Chondrocyte (in vitro differentiated cells): ENCODE results near the gene PHACTR1. TPM values are rescaled to one million over a fixed set of nuclear protein-coding genes. Genes with fewer than 3 reads are reported as not detected.

ENCODE experiments used
- DNase-seq: peaks from one replicate; pipeline ENCODE4 v3.0.0; 2021; ENCODE audit warnings: mixed read lengths, low spot score
- H3K27ac Mint-ChIP-seq: one replicate; pipeline ENCODE4 v1.8.0; 2021; ENCODE audit warnings: mild to moderate bottlenecking, moderate library complexity, mixed read lengths; ENCODE audit not compliant: unreplicated experiment
- H3K27me3 Mint-ChIP-seq: 2 replicates; pipeline ENCODE4 v1.8.0; 2021; ENCODE audit warnings: low read depth, mixed read lengths
- H3K36me3 Mint-ChIP-seq: 2 replicates; pipeline ENCODE4 v1.8.0; 2021; ENCODE audit warnings: low read depth, mixed read lengths
- H3K4me1 Mint-ChIP-seq: 2 replicates; pipeline ENCODE4 v1.8.0; 2021; ENCODE audit warnings: low read depth, mild to moderate bottlenecking, mixed read lengths
- H3K4me3 Mint-ChIP-seq: one replicate; pipeline ENCODE4 v1.8.0; 2021; ENCODE audit warnings: mild to moderate bottlenecking, moderate library complexity, mixed read lengths; ENCODE audit not compliant: unreplicated experiment
- H3K9me3 Mint-ChIP-seq: 2 replicates; pipeline ENCODE4 v1.8.0; 2021; ENCODE audit warnings: low read depth, mixed read lengths
- CTCF ChIP-seq: fragments of 200-600 bp; sonication (generic); IDR thresholded peaks from 2 replicates; pipeline ENCODE4 v1.5.0; 2021; ENCODE audit warnings: antibody characterized with exemption, mild to moderate bottlenecking, moderate library complexity
- total RNA-seq: library from RNA; stranded (reverse); gene quantifications from 3 replicates; pipeline ENCODE4 v1.2.1, GENCODE V29; 2021

Gene PHACTR1
- total RNA-seq, 1 donor from 2014 or later: 2.1 TPM

DNA sequence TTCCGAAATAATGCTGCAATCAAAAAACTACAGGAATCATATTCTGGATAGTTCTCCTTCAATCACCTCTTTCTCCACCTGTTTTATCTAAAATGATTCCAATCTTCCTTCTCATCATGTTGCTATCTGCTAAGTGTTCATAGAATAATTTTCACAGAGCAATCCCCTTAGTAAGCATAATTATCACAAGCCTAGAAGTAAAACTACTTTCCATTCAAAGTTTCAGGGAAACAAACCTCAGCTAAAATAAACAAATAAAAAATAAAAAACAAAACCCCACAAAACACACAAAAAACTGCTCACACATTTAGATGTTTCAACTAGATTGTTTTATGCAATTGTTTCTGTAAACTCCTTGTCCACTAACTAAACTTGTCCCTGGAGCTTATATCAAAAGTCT, 291.2 kb downstream of the PHACTR1 start:
- Mint-ChIP-seq H3K9me3 (no peaks in the 10 kb centered on the region), H3K27ac (no peak overlapping the region), H3K4me1 (peaks cover under 1% of the 10 kb centered on the region), H3K27me3 (peaks cover 41% of the 10 kb centered on the region), H3K36me3 (no peaks in the 10 kb centered on the region), H3K4me3 (no peak overlapping the region)
- TF ChIP-seq CTCF: no peak
- DNase-seq: no peak

DNA sequence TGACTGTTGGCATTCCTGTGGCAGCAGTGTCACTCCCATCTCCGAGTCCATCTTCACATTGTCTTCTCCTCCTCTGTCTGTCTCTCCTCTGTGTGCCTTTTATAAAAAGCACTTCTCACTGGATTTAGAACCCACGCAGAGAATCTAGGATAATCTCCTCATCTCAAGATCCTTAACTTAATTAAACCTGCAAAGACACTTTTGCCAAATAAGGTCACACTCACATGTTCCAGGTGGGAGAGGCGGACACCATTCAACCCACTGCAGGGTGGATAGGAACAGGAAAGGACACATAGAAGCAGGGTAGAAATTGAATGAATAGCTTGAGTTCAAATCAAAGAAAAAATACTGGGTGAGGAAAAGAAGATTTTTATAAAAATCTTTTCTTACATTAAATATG, 292.5 kb downstream of the PHACTR1 start:
- Mint-ChIP-seq H3K9me3 (no peaks in the 10 kb centered on the region), H3K4me3 (no peak overlapping the region), H3K36me3 (no peaks in the 10 kb centered on the region), H3K27ac (no peak overlapping the region), H3K4me1 (peaks cover 8% of the 10 kb centered on the region), H3K27me3 (peaks cover 49% of the 10 kb centered on the region)
- no peak for TF ChIP-seq CTCF
- no peak for DNase-seq

DNA sequence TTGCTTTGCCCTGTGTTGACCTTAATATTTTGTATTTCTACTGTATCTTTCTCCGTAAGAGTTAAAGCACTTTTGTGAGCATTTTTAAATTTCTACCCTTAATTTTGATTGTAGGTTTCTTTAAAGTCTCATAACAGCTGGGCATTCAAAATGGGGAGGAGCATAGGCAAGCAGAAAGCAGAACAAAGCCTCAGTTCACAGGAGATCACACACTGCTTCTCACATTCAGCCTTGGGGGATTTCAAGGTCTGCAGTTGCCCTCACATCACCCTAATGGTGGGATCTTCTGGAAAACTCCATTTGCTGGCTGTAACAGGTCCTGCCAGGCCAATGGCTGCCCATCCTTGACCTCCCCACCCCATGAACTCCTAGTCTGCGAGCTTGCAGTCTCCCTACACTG, 292.9 kb downstream of the PHACTR1 start:
- Mint-ChIP-seq H3K36me3 (no peaks in the 10 kb centered on the region), H3K9me3 (no peaks in the 10 kb centered on the region), H3K4me1 (peaks cover 11% of the 10 kb centered on the region), H3K27me3 (peaks cover 50% of the 10 kb centered on the region), H3K27ac (no peak overlapping the region), H3K4me3 (no peak overlapping the region)
- no peak for DNase-seq
- TF ChIP-seq CTCF: no peak

GRCh38 chr6:13011612-13012146, 295.1 kb downstream of the PHACTR1 start:
- Mint-ChIP-seq H3K9me3 (no peaks in the 10 kb centered on the region), H3K27me3 (peaks cover 69% of the 10 kb centered on the region), H3K36me3 (no peaks in the 10 kb centered on the region), H3K4me3 (no peak overlapping the region), H3K27ac (no peak overlapping the region), H3K4me1 (peaks cover 17% of the 10 kb centered on the region)
- no peak for TF ChIP-seq CTCF
- DNase-seq: no peak

- H3K9me3 Mint-ChIP-seq: no peaks in the 10 kb centered on the region
- H3K36me3 Mint-ChIP-seq: no peaks in the 10 kb centered on the region
- no peak overlapping the region for H3K27ac Mint-ChIP-seq
- peaks cover 72% of the 10 kb centered on the region for H3K27me3 Mint-ChIP-seq
- peaks cover 17% of the 10 kb centered on the region for H3K4me1 Mint-ChIP-seq
- no peak overlapping the region for H3K4me3 Mint-ChIP-seq
- TF ChIP-seq CTCF: no peak
- no peak for DNase-seq
Observed at GRCh38 chr6:13012296-13012695, 295.7 kb downstream of the PHACTR1 start.
